Effector CD4-positive, alpha-beta T cell (primary cell): ENCODE data around the gene GDA.
"Not testable (repeated sequence)": the region's sequence is repeated elsewhere in the genome, so short reads cannot be mapped to it uniquely, and the experiment has no call there.

ENCODE experiments used
- DNase-seq: peaks from one replicate; pipeline ENCODE4 v3.0.0-alpha.2; 2020

GDA gene

GRCh38 chr9:72289401-72289800, 140.2 kb downstream of the GDA start:
- no peak for DNase-seq

GRCh38 chr9:72290311-72290710, 141.1 kb downstream of the GDA start:
- no peak for DNase-seq

GRCh38 chr9:72291576-72291975, 142.3 kb downstream of the GDA start:
- DNase-seq: not testable (repeated sequence)

- no peak for DNase-seq
Observed at GRCh38 chr9:72292256-72292682, 143.0 kb downstream of the GDA start.

GRCh38 chr9:72292874-72293607, 143.8 kb downstream of the GDA start:
- DNase-seq: no peak

GRCh38 chr9:72294936-72295335, 145.7 kb downstream of the GDA start:
- no peak for DNase-seq

- DNase-seq: no peak
Observed at GRCh38 chr9:72297516-72297915, 148.3 kb downstream of the GDA start.

- DNase-seq: no peak
Observed at GRCh38 chr9:72299017-72299603, 149.9 kb downstream of the GDA start.

GRCh38 chr9:72300873-72301272, 151.6 kb downstream of the GDA start:
- no peak for DNase-seq
